Esophagus squamous epithelium (tissue), 4 donors: ENCODE measurements around the gene CLDN20.

Experiments
- POLR2A ChIP-seq, 4 donors: fragments of 450-650 bp; IDR thresholded peaks; one replicate each; pipeline ENCODE4 v1.6.1; 2017; ENCODE audit warnings: antibody characterized with exemption in 4 of 4, mild to moderate bottlenecking in 4 of 4, moderate library complexity in 3 of 4
- TF ChIP-seq, protein P1 (sequence below), 6 experiments: fragments of 450-650 bp in 4 of 6; fragments of 200-600 bp in 2 of 6; sonication (generic) in 2 of 6; IDR thresholded peaks; one replicate each; pipeline ENCODE4 v1.5.1; 2016 to 2019; ENCODE audit warnings: antibody characterized with exemption in 6 of 6, mild to moderate bottlenecking in 4 of 6, moderate library complexity in 4 of 6

DNA sequence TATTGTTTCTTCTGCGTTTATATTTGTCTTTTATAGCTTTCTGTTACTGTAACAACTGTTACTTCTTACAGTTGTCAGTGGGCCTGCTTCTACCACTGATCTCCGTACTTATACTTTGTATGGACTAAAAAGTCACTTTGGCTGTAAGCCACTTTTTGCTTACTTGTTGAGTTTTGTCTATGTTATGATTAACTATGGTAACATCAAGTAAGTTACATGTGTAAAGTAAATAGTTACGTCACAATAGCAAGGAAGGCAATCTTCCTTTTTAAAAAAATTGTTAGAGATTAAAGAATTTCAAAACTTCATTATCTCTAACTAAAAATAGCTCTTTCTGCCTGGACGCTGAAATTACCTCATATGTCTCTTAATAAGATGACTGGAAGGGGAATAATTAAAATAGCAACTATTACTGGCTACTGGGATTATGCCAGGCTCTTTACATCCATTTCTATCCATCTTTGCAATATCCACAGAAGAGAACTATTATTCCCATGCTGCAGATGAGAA, 39.6 kb downstream of the CLDN20 start:
- TF ChIP-seq, protein P1, sequence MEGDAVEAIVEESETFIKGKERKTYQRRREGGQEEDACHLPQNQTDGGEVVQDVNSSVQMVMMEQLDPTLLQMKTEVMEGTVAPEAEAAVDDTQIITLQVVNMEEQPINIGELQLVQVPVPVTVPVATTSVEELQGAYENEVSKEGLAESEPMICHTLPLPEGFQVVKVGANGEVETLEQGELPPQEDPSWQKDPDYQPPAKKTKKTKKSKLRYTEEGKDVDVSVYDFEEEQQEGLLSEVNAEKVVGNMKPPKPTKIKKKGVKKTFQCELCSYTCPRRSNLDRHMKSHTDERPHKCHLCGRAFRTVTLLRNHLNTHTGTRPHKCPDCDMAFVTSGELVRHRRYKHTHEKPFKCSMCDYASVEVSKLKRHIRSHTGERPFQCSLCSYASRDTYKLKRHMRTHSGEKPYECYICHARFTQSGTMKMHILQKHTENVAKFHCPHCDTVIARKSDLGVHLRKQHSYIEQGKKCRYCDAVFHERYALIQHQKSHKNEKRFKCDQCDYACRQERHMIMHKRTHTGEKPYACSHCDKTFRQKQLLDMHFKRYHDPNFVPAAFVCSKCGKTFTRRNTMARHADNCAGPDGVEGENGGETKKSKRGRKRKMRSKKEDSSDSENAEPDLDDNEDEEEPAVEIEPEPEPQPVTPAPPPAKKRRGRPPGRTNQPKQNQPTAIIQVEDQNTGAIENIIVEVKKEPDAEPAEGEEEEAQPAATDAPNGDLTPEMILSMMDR (IDR thresholded peaks at IDR 0.05): no peak
- TF ChIP-seq POLR2A (IDR thresholded peaks at IDR 0.05): no peak
